Neural cell (in vitro differentiated cells): Measurements from ENCODE around the gene ABCF2.

Source experiments
- EP300 ChIP-seq: fragments of 450-650 bp; conservative IDR thresholded peaks from 2 replicates; pipeline ENCODE4 v1.6.1; 2014; ENCODE audit warnings: antibody characterized with exemption, mild to moderate bottlenecking, moderate library complexity; ENCODE audit not compliant: poor library complexity, severe bottlenecking
- EZH2 ChIP-seq: fragments of 200-600, 300-800 bp; shearing (Covaris generic), sonication (generic); IDR thresholded peaks from 2 replicates; pipeline ENCODE4 v1.6.1; 2014; ENCODE audit warnings: antibody characterized with exemption, low read length, borderline replicate concordance, mild to moderate bottlenecking; ENCODE audit not compliant: insufficient read depth, poor library complexity, severe bottlenecking
- POLR2AphosphoS5 ChIP-seq: IDR thresholded peaks from 2 replicates; pipeline ENCODE4 v1.6.1; 2012
- RAD21 ChIP-seq: fragments of 450-650 bp; conservative IDR thresholded peaks from 2 replicates; pipeline ENCODE4 v1.6.1; 2014; ENCODE audit warnings: antibody characterized with exemption, mild to moderate bottlenecking, moderate library complexity
- TF ChIP-seq, protein P1 (sequence below): fragments of 450-650 bp; IDR thresholded peaks from 2 replicates; pipeline ENCODE4 v1.5.1; 2014; ENCODE audit warnings: antibody characterized with exemption, mild to moderate bottlenecking, moderate library complexity; ENCODE audit not compliant: poor library complexity, severe bottlenecking

- TF ChIP-seq, protein P1, sequence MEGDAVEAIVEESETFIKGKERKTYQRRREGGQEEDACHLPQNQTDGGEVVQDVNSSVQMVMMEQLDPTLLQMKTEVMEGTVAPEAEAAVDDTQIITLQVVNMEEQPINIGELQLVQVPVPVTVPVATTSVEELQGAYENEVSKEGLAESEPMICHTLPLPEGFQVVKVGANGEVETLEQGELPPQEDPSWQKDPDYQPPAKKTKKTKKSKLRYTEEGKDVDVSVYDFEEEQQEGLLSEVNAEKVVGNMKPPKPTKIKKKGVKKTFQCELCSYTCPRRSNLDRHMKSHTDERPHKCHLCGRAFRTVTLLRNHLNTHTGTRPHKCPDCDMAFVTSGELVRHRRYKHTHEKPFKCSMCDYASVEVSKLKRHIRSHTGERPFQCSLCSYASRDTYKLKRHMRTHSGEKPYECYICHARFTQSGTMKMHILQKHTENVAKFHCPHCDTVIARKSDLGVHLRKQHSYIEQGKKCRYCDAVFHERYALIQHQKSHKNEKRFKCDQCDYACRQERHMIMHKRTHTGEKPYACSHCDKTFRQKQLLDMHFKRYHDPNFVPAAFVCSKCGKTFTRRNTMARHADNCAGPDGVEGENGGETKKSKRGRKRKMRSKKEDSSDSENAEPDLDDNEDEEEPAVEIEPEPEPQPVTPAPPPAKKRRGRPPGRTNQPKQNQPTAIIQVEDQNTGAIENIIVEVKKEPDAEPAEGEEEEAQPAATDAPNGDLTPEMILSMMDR: peak; percentile 7
- TF ChIP-seq EZH2: no peak
- no peak for TF ChIP-seq RAD21
- no peak for TF ChIP-seq POLR2AphosphoS5
- no peak for TF ChIP-seq EP300
Measured at GRCh38 chr7:151251328-151251688, 24.3 kb upstream of the ABCF2 start.
